ENCODE results near the gene MT3.

DNA sequence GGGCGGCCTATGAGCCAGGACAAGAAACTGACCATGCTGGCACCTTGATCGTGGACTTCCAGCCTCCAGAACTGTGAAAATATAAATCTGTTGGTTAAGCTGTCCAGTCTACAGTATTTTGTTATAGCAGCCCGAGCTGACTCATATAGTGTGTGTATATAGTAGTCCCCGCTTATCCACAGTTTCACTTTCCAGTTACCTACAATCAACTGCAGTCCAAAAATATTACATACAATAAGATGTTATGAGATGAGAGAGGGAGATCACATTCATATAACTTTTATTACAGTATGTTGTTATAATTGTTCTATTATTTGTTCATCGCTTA, 4.9 kb downstream of the MT3 start:
- TF ChIP-seq CTCF (IDR thresholded peaks at IDR 0.05) (no peak), POLR2A (IDR thresholded peaks at IDR 0.05) (no peak)
